AML-193 (cell line): Measurements from ENCODE around the gene SCN4B.
"Not testable (repeated sequence)": the region's sequence is repeated elsewhere in the genome, so short reads cannot be mapped to it uniquely, and the experiment has no call there.

Source experiments
- DNase-seq, 2 experiments: peaks; one replicate each; lab custom pipeline; 2025; lab: John Stamatoyannopoulos, UW

SCN4B gene, protein sequence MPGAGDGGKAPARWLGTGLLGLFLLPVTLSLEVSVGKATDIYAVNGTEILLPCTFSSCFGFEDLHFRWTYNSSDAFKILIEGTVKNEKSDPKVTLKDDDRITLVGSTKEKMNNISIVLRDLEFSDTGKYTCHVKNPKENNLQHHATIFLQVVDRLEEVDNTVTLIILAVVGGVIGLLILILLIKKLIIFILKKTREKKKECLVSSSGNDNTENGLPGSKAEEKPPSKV

DNA sequence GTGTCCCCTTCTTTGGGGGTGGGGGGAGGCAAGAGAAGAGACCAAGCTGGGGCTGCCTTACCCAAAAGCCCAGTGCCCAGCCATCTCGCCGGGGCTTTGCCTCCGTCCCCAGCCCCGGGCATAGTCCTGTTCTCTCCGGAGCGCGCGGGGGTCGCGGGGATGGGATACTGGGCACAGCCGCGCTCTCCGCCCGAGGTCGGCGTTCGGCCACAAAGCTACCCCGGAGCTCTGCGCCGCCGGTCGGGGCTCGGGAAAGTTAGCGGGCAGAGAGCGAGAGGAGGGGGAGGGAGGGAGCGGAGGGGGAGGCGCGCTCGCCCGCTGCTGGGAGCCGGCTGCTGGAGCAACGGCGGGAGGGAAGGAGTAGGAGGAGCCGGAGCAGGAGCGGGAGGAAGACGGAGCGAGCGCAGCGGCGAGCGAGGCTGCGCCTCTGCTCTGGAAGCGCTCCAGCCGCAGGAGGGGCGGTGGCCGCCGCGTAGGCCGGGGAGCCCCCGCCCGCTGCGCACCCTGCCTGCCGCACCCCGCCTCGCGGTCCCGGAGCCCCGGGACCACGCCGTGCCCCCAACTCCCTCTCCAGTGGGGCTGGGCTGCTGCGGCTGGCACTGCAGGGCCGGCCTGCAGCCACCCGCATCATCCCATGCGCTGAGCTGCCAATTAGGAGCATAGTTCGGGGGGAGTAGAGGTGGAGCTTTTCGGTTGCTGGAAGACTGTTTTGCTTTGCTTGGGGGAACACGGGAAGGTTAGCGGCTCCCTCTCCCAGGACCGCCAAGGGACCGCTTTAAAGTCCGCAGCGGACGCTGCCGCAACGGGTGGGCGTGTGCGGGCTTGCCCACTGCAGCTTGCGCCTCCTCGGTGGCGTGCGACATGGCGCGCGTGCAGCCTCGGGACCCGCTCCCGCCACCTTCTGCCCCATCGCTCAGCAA is at the start of gene SCN4B:
Gene SCN4B (minus strand): TSS at position 272 of the 920 bp plus-strand sequence. CDS start 150 bp downstream, at position 122.
- DNase-seq: no peak

DNA sequence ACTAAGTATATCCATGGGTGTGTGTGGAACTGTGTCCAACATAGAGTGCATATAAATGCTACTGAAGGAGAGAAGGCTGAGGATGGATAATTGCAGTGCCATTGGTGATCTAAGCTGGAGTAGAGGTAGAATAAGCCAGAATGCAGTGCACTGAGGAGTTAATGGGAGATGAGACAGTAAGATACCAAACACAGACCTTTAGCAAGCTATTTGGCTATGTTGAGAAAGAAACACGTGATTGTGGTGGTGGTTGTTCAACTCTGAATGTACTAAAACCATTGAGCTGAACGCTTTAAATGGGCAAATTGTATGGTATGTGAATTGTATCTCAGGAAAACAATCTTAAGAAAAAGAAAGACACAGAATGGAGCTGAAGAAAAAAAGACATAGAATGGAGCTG is 49.3 kb upstream of the SCN4B start:
- DNase-seq: no peak

DNA sequence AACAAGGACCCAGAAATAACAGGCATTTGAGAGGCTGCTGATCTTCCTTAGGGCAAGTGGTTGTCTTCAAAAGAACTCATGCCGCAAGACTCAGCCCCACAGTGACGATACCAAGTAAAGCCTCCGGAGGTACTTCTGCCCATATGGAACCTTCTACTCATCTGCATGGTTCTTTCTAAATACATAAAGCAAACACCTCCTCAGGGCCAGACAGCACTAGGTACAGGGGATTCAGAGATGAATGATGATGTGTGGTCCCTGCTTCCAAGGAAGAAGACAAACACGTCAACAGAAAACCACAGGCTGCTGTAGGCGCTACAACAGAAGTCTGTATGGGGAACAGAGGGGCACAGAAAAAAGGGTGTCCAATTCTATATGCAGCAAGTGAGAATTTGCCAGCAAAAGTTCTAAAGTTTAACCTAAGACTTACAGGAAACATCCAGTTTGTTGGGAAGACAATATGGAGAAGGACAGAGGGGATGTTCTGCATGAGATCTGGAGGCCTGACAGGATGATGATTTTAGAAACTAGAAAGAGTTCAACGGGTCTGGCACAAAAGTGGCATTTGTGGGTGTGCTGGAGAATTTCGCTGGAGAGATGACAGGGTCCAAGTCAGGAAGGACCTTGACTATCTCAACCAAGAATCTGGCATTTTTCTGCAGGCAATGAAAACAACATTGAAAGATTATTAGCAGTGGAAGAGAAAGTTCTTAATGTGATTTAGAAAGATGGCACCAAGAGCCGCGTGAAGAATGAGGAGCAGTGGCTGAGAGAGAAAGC is 48.5 kb upstream of the SCN4B start:
- DNase-seq: no peak

GRCh38 chr11:118200497-118200896 is 47.9 kb upstream of the SCN4B start:
- no peak for DNase-seq

- no peak for DNase-seq
Observed at GRCh38 chr11:118199135-118199534, 46.5 kb upstream of the SCN4B start.

DNA sequence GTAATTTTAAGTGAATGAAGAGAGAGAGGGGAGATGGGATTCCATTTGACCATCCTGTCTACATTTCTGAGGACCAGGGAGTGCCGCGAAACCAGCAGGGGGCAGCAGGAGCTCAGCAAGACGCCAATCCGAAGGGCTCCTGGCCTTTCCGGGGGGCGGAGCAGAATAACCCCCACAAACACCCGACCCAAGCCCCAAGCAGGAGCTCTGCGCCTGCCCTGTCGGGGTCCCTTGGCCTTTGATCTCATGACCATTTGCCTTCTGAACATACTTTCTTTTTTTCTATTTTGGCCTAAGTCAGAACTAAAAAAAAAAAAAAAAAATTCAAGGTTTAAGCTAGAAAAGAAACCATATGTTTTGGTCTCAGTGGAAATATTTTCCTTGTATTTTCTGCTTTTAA is 45.7 kb upstream of the SCN4B start:
- peak; percentile 34 to 47 for DNase-seq

DNA sequence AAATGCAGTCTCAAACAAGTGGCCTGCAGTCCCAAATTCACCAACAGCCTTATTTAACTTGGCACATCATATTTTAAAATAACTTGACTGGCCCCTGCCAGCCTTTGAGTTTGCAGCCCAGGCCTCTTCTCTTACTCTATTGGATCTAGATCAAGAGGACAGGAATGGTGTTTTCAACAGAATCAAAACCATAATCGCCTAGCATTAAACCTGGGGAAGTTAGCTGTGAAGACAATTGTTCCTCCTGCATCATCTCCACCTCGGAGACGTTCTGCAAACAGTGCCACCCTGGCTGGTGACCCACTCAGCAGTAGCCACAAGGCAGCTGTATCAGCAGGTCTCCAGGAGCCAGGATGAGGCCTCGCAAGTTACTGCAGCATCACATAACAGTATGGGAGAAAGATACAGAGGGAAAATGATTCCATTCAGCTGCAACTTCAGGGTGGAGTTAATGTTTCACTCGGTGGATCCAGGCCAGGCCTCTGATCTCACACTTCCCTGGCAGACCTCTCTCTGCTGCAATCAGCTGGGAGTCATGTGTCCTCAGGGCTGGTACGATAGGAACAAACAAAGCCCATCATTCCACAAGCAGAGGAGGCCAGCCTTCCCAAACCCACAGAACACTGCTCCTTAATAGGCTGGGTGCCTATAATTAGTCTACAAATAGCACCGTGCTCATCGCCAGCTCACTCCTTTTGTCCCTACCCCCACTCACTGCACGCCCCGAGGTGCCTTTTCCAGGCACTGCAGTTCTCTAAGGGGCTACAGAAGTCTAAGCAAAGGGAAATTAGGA is 42.4 kb upstream of the SCN4B start:
- no peak for DNase-seq

DNA sequence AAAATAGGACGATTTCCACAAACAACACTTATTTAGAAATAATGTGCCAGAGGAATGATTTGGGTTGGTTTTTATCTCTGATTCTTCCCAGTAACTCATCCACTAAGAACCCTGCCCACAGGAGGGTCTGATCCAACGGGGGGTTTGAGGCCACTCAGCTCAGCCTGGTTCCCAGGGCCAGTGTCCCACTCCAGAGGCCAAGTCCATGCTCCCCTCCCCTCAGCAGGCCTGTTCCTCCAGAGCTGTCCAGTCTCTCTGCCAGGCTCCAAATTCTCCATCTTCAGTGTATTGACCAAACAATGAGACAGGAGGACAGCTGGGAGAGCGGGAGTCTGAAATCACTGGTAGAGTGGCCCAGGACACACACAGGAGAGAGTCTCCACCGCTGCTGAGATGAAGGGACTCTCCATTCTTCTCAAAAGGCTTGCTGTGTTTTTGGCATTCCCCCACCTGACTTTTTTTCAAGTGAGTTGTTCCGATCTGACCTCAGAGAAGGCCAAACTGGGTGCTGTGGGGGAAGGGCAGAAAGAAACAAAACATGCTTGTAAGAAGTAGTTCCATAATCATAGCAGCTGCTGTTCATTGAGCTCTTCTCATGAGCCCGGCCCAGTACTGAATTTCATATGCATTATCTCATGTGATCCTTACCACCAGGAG is 41.4 kb upstream of the SCN4B start:
- no peak for DNase-seq

DNA sequence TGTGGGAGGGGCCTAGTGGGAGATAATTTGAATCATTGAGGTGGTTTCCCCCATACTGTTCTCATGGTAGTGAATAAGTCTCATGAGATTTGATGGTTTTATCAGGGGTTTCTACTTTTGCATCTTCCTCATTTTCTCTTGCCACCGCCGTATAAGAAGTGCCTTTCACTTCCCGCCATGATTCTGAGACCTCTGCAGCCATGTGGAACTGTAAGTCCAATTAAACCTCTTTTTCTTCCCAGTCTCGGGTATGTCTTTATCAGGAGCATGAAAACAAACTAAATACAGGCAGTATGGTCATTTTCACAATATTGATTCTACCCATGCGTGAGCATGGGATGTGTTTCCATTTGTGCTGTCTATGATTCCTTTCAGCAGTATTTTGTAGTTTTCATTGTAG is 40.2 kb upstream of the SCN4B start:
- not testable (repeated sequence) for DNase-seq

- DNase-seq: not testable (repeated sequence)
Observed at GRCh38 chr11:118190942-118191506, 38.4 kb upstream of the SCN4B start.

DNA sequence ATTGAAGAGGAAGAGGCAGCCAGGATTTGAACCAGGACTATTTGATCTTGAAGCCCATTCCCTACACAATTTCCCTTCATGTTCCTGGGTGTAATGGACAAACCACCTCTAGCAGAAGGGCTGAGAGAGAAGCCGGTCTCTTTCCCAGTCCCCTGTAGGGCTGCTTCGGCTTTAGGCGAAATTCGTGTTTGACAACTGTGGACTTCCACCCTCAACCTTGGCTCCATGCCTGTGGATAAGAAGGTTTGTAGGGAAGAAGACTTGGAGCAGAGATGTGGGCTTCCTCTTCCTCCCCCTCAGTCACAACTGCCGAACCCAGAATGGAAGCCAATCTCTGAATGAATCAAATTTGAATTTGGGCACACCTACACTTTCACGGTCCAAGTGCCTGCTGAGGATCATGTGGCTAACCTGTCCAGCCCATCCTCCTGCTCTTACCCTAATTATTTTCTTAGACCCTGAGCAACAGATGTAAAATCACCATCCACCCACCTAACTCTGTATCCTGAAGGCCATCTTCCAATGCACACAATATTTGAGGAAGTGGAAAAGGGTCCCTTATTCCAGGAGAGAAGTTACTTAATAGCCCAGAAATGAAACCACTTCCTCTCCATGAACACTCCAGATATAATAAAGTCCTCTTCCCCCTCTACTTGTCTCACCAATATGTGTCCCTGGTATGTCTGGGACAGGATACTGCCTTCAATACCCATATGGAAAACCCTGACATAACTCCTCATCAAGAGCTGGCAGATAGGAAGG is 33.9 kb upstream of the SCN4B start:
- DNase-seq: peak; percentile 55 to 63

GRCh38 chr11:118184784-118185579 is 32.4 kb upstream of the SCN4B start:
- peak; percentile 76 to 87 for DNase-seq

- not testable (repeated sequence) for DNase-seq
Observed at GRCh38 chr11:118183691-118184090, 31.1 kb upstream of the SCN4B start.

DNA sequence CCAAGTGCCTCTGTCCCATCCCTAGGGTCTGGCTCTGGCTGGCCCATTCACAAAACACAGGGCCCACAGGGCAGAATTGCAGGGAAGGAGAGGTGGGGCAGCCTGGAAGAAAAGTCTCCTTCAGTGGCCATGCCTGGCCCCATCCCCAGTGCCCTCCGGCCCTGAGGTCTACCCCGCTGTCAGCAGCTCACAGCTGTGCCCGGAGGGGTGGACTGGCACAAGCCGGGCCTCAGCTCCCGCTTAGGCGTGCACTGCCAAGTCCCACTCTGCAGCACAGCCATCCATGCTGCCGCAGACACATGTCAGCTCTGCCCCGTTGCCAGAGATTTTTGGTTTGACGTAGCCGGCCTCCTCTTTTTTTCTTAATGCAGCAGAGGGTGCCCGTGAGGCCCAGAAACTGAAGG is 27.7 kb upstream of the SCN4B start:
- no peak for DNase-seq

GRCh38 chr11:118176778-118177134 is 24.1 kb upstream of the SCN4B start:
- no peak for DNase-seq

- no peak for DNase-seq
Observed at GRCh38 chr11:118175993-118176777, 23.6 kb upstream of the SCN4B start, which contains the start of gene SCN2B. SCN2B (minus strand) TSS chr11:118176639; CDS start chr11:118176431, 208 bp downstream.

DNA sequence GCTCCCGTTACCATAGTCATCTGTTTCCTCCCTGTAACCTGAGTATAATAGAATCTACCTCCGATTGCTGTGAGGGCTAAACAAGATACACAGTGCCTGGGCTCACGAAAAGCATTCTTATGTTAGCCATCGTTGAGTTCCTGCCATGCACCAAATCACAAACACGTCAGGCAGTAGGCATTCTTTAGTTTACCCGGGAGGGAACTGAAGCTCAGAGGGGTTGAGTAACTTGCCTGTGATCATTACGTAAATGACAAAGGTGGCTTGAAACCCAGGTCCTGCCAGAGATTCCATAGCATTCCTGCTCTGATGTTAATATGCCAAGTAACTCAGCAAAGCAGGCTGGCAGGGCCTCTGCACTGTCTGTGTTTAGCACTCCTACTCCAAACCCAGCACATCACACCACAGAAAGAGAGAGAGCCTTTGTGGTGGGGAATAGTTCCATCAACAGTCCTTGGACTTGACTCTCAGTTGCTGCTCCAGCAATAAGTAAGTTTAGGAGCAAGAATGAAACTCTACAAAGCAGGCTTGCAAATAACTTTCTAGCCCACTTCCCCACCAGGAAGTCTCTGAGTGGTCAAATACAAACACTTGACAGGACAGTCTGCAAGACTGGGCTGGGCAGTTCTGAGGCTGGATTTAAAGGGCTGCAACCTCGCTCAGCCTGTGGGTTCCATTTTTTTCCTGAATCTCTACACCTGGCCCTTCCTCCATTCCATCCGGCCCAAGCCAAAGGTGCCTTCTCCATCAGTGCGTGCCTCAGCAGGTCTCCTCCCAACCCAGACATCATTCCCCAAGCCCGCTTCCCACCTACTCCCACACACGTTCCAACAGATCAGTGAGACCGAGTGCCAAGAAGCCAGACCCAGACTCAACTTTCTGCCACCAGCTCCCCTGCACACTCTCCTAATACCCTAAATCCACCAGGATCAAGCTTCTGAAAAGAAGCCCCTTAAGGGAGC is 22.7 kb upstream of the SCN4B start:
- no peak for DNase-seq
